Stimulated activated effector memory CD8-positive, alpha-beta T cell treated with anti-CD3 and anti-CD28 coated beads, Interleukin-12 subunit alpha, Interleukin-12 subunit beta, amount 100 ng/mL, for 72 hours (primary cell): ENCODE data around the gene LMTK2.
"Not testable (repeated sequence)": the region's sequence is repeated elsewhere in the genome, so short reads cannot be mapped to it uniquely, and the experiment has no call there.

ENCODE experiments used
- ATAC-seq: fragments of 150-1000 bp; cut with Tn5 transposase; 2 replicates; pipeline ENCODE4 v1.10.0; 2021
- DNase-seq, 2 donors: peaks; one replicate each; pipeline ENCODE4 v3.0.0; 2021 to 2022; ENCODE audit warnings: low spot score in 2 of 2
- H3K27ac Mint-ChIP-seq: one replicate; pipeline ENCODE4 v1.8.0; 2022; ENCODE audit warnings: mild to moderate bottlenecking, mixed read lengths
- H3K36me3 Mint-ChIP-seq: one replicate; pipeline ENCODE4 v1.8.0; 2022; ENCODE audit warnings: mild to moderate bottlenecking, mixed read lengths
- H3K4me1 Mint-ChIP-seq: one replicate; pipeline ENCODE4 v1.8.0; 2022; ENCODE audit warnings: mixed read lengths
- H3K4me3 Mint-ChIP-seq: one replicate; pipeline ENCODE4 v1.8.0; 2022; ENCODE audit warnings: mild to moderate bottlenecking, mixed read lengths
- H3K9me3 Mint-ChIP-seq: one replicate; pipeline ENCODE4 v1.8.0; 2022; ENCODE audit warnings: mixed read lengths

LMTK2 gene

DNA sequence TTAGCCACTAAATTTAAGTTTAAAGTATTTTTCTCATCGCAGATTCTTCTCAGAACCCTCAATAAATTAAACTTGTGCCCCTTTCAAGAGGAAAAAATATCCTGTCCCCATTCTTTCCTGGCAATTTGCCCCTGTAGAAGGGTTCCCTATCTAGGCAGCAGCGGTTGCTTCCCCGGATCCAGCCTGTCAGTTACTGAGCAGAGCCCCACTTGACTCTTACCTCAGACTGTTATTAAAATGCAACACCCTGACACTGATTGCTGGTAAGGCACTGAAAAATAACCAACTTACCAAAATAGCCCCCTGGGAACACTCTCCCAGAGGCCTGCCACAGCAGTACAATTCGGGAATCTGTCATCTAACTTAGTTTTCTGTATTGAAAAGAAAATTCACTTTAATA is 13.9 kb downstream of the LMTK2 start:
- H3K4me1 Mint-ChIP-seq: peaks cover 20% of the 10 kb centered on the region
- DNase-seq (no peak), ATAC-seq (no peak)
- no peak overlapping the region for H3K4me3 Mint-ChIP-seq
- H3K36me3 Mint-ChIP-seq: no peaks in the 10 kb centered on the region
- no peak overlapping the region for H3K27ac Mint-ChIP-seq
- no peaks in the 10 kb centered on the region for H3K9me3 Mint-ChIP-seq

DNA sequence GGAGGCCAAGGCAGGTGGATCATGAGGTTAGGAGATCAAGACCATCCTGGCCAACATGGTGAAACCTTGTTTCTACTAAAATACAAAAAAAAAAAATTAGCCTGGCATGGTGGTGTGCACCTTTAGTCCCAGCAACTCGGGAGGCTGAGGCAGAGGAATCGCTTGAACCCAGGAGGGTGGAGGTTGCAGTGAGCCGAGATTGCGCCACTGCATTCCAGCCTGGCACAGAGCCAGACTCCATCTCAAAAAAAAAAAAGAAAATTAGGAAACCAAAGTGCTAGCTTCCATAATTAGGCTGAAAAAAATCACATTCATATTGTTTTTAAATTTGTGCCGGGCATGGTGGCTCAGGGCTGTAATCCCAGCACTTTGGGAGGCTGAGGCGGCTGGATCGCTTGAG is 14.7 kb downstream of the LMTK2 start:
- not testable (repeated sequence) for H3K36me3 Mint-ChIP-seq, DNase-seq, ATAC-seq, H3K27ac Mint-ChIP-seq, H3K9me3 Mint-ChIP-seq, H3K4me3 Mint-ChIP-seq
- peaks cover 25% of the 10 kb centered on the region for H3K4me1 Mint-ChIP-seq

DNA sequence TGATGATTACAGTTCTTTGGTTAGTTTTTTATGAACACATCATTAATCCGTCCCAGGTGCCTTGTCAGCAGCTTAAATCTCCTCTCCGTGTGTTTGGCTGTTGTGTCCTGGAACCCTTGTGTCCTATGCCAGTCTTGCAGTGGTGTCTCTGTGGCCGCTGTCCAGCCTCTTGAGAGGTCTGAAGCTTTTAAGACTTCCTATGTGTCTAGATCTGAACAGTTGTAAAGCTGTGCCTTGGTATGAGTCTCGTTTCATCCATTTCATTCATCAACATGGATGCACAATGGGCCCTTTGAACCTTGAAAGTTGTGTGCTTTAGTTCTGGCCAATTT is 16.7 kb downstream of the LMTK2 start:
- Mint-ChIP-seq H3K9me3 (no peaks in the 10 kb centered on the region), H3K4me1 (peaks cover 17% of the 10 kb centered on the region), H3K4me3 (no peak overlapping the region), H3K36me3 (no peaks in the 10 kb centered on the region), H3K27ac (no peak overlapping the region)
- DNase-seq: no peak
- ATAC-seq: no peak

DNA sequence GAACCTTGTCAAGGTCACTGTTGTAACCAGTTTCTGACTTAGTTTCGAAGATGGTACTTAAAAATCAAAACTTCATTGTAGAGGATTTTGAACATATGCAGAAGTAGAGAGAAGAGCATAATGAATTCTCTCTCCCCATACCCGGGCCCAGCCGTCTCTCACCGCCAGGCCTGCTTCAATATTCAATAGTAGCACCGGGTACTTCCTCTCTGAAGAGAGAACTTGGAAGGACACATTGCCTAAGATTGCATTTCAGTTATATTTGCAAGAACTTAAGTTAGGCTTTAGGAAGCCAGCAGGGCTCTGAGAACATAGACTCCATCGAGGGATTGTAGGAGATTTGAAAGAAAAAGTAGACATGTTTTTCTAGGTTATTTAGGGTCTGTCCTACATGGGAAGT is 19.1 kb downstream of the LMTK2 start:
- no peak for DNase-seq
- Mint-ChIP-seq H3K36me3 (no peaks in the 10 kb centered on the region), H3K27ac (no peak overlapping the region), H3K4me1 (peaks cover 32% of the 10 kb centered on the region), H3K4me3 (no peak overlapping the region), H3K9me3 (no peaks in the 10 kb centered on the region)
- no peak for ATAC-seq

DNA sequence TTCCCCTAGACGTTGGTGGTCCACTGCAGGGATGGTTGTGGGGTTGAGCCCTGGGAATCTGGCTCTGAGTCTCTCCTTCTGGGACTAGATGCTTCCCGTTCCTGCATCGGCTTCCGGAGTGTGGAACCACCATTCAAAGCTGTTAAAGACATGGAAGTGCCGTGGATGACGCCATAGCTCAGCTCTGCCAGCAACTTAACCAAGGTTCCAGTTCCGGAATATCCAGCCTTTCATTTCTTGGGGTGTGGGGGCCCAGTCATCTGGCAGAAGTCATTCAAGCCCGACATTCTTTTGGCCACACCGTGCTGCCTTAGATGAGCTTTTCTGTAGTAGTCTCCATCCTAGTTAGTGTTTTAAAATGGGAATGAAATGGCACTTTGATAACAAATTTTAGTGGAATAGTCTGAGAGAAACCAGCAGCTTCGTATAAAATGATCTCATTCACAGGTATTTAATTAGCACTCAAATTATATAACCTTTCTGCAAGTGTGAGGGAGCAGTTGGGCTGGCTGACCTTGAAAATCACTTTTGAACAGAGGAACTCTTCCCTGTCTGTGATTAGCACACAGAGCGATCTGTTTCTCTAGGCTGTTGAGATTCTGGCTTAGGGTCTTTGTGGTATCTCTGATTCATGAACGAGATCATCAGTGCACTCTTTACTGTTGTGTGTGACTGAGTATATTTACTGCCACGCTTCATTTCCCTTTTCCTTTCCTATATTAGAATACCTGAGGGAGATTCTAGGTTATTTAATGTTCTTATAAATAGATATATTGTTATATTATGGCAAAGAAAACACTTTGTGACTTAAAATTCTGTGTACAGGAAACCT is 19.9 kb downstream of the LMTK2 start:
- Mint-ChIP-seq H3K36me3 (no peaks in the 10 kb centered on the region), H3K9me3 (no peaks in the 10 kb centered on the region), H3K4me1 (peaks cover 39% of the 10 kb centered on the region), H3K4me3 (no peak overlapping the region), H3K27ac (no peak overlapping the region)
- ATAC-seq (no peak), DNase-seq (no peak)

DNA sequence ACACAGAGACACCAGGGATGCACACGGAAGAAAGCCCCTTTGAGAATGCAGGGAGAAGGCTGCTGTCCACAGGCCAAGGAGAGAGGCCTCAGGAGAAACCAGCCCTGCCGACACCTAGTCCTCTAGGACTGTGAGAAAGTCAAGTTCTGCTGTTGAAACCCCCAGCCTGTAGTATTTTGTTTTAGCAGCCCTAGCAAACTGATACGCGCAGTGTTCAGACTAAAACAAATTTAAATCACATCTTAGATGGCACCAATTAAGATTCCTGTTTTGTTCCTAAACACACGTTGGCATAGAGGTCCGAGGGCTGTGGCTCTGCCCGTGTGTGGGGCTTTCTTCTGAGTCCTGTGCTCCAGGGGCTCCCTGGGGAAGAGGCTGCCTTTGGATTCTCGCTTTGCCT is 21.7 kb downstream of the LMTK2 start:
- H3K4me1 Mint-ChIP-seq: peaks cover 51% of the 10 kb centered on the region
- no peaks in the 10 kb centered on the region for H3K9me3 Mint-ChIP-seq
- no peaks in the 10 kb centered on the region for H3K36me3 Mint-ChIP-seq
- H3K27ac Mint-ChIP-seq: no peak overlapping the region
- ATAC-seq (no peak), DNase-seq (no peak)
- no peak overlapping the region for H3K4me3 Mint-ChIP-seq

DNA sequence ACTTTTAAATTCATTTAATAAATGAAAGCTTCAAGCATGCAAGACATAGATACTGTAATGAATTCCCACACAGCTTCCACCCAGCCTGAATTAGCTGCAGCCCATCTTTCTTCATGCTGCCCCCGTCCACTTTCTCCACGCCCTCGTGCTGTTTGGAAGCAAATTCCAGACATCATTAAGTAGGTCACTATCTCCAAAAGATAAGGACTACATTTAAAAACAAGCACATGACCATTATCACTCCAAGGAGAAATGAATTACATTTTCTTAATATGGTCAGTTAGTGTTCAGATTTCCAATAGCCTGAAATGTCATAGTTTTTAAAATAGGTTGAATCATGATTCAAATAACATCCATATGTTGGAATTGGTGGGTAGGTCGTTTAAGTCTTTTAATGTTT is 24.3 kb downstream of the LMTK2 start:
- H3K9me3 Mint-ChIP-seq: no peaks in the 10 kb centered on the region
- no peak for ATAC-seq
- H3K27ac Mint-ChIP-seq: peak overlapping the region; percentile 91
- H3K4me3 Mint-ChIP-seq: no peak overlapping the region
- H3K4me1 Mint-ChIP-seq: peaks cover 47% of the 10 kb centered on the region
- DNase-seq: no peak
- no peaks in the 10 kb centered on the region for H3K36me3 Mint-ChIP-seq

DNA sequence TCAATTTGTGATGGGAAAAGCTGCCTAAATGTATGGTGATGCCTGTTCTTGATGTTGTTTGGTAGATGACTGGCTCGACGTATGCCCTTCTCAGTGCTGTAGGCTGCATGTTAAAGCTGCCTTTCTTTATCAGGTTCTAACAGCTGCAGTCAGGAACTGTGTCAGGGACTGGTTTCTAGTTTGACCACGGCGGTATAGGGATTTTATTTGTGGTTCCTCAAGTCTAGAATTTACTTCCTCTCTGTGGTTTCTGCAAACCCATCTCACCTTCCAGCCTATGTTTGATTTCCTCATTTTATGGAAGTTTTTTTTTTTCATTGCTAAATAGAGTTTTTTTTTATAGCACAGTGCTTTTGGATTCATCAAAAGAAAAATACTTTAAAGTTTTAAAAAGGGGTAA is 26.5 kb downstream of the LMTK2 start:
- ATAC-seq (peak; percentile 64), DNase-seq (peak in 1 of 2 donors; percentile 56)
- Mint-ChIP-seq H3K27ac (peak overlapping the region; percentile 62), H3K9me3 (no peaks in the 10 kb centered on the region), H3K36me3 (no peaks in the 10 kb centered on the region), H3K4me1 (peaks cover 46% of the 10 kb centered on the region), H3K4me3 (peak overlapping the region; percentile 65)

DNA sequence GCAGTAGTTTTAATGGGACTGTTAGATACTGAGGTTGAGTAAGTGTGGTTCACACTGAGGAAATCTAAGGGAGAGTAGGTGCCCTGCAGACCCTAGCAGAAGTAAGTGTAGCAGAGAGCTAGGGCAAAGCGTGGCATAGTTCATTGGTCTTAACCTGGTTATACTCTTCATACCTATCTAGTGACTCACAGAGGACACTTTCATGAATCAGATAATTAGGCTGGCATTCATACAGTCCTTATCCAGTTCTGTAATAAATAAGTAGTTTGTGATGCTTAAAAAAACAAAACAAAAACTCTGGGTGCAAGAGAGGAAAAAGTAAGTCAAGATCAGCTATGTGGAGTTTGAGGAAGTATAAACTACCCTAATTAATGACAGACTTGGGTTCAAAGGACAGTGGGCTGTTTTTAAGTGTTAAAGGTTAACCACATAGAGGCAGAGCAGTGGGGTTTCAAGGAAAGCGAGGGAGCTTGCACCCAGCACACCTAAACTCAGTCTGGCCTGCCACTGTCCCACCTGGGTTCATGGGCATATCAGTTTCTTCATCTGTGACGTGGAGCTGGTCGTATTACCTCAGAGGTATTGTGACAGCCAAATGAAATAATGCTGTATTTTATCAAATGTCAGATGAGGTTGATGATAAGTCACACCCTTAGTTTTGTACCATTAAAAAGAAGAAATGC is 27.1 kb downstream of the LMTK2 start:
- peak overlapping the region; percentile 62 for H3K27ac Mint-ChIP-seq

DNA sequence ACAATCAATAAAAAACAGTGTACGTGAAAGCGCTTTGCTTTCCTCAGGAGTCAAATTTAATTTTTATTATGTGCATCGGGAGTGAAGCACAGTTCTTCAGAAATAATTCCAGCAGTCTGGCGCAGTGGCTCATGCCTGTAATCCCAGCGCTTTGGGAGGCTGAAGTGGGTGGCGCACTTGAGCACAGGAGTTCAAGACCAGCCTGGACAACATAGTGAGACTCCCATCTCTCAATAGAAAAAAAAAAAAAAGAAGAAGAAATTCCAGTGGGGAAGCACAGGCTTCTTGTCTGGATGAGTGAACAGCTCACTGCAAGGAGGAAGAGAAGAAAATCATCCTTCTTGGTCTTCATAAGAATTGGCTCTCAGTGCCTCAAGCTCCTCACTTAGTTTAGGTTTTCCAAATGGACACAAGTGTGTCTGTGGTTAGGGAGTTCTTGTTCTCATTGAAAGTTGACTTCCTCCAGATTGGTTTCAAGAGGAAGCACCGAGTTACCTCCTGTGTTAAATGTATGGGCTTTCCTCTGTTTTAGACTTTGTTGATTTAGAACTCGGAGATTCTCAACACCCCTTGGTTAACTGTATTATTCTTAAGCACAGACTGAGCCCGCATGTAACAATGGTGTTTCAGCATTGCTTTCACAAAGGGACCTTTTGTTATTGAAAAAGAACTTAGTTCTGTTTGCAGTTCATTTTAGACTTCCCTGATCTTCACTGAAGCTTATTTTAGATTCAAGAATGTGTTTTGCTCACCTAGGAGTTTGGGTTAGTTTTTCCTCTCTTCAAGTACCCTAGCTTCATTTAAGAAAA is 28.0 kb downstream of the LMTK2 start:
- Mint-ChIP-seq H3K27ac (no peak overlapping the region), H3K9me3 (no peaks in the 10 kb centered on the region), H3K4me3 (no peak overlapping the region), H3K36me3 (no peaks in the 10 kb centered on the region), H3K4me1 (peaks cover 42% of the 10 kb centered on the region)
- DNase-seq (no peak), ATAC-seq (no peak)

More for the DNA sequence above, 27.1 kb downstream of the LMTK2 start:
- peak; percentile 43 for ATAC-seq
- DNase-seq: no peak
- Mint-ChIP-seq H3K36me3 (no peaks in the 10 kb centered on the region), H3K4me1 (peaks cover 46% of the 10 kb centered on the region), H3K4me3 (peak overlapping the region; percentile 65), H3K9me3 (no peaks in the 10 kb centered on the region)

DNA sequence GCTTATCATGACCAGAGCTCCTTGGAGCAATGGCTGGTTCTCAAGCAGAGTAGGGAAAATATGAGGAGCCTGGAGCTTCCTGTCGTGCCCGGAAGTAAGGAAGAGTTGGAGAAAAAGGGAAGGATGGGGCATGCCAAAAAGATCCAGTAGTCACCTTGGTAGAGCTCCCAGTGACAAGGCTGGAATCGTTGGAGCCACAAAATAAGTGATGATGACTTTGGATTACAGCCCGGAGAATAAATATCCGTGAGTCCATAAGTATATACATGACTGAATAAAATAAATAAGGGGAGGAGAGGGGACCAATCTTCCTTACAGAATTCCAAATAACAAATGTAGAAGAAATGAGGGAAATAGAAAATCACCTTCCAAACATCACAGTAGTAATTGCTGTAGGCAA is 29.3 kb downstream of the LMTK2 start:
- no peak overlapping the region for H3K27ac Mint-ChIP-seq
- peaks cover 5% of the 10 kb centered on the region for H3K36me3 Mint-ChIP-seq
- no peak overlapping the region for H3K4me3 Mint-ChIP-seq
- DNase-seq (no peak), ATAC-seq (no peak)
- H3K9me3 Mint-ChIP-seq: no peaks in the 10 kb centered on the region
- peaks cover 29% of the 10 kb centered on the region for H3K4me1 Mint-ChIP-seq

DNA sequence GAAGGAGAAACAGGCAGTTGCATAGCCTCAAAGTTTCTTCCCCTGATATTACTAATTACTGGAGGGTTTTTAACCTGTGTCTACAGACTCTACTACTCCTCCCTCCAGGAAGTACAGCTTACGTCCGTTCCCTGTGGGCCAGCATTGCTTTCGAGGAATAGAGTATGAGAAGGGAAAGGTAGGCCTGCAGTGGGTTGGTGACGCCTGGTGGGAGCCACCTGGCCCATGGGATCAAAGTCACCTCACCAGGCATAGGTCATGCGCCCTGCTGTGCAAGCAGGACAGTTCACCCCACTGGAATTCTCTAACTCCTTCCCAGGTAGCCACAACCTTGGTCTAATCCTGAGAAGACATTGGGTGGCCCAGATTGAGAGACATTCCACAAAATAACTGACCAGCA is 29.8 kb downstream of the LMTK2 start:
- no peak for ATAC-seq
- Mint-ChIP-seq H3K4me3 (no peak overlapping the region), H3K9me3 (no peaks in the 10 kb centered on the region), H3K4me1 (peaks cover 24% of the 10 kb centered on the region), H3K36me3 (peaks cover 8% of the 10 kb centered on the region), H3K27ac (no peak overlapping the region)
- DNase-seq: no peak

DNA sequence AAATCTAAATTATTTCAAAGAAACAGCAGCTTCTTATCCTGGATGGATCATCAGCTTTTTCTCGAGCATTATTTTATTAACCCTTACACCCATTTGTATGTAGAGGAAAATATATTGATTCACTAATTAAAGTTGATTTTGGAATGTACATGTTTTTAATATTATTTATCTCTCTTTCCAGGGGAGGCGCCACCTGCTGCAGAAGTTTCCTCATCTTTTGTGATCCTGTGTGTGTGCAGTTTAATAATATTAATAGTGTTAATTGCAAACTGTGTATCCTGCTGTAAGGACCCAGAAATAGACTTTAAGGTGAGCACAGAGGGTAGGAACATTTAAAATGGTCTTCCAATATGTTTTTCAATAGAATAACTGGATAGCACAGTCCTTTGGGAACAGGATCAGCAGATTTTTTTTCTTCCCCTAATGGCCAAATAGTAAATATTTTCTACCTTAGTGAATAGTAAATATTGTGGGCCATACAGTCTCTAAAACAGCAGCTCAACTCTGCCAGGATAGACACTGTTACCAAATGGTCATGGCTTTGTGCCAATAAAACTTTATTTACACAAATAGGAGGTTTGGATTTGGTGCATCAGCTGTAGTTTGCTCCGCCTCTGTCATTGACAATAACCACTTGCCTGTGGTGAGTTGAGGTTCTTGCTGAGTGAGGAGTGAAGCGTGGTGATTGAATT is 30.6 kb downstream of the LMTK2 start:
- no peak overlapping the region for H3K27ac Mint-ChIP-seq
- no peak overlapping the region for H3K4me3 Mint-ChIP-seq

DNA sequence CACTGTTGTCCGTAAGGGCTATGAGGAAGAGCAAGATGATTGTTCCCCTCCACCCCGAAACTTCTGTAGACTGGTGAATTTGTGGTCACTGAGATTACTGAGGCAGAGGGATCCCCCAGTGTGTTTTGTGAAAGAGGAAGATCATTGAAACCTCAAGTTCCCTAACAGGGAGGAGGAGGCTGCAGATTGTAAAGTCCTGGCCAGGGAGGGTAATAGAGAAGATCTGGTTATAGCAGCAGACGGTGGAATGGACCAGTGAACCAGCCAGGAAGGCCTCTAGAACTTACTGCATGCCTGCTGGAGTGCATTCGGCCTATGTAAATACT is 31.1 kb downstream of the LMTK2 start:
- Mint-ChIP-seq H3K36me3 (peaks cover 15% of the 10 kb centered on the region), H3K4me3 (no peak overlapping the region), H3K9me3 (no peaks in the 10 kb centered on the region), H3K4me1 (peaks cover 14% of the 10 kb centered on the region), H3K27ac (no peak overlapping the region)
- DNase-seq (no peak), ATAC-seq (no peak)

More for the DNA sequence above, 30.6 kb downstream of the LMTK2 start:
- no peak for DNase-seq
- H3K9me3 Mint-ChIP-seq: no peaks in the 10 kb centered on the region
- H3K36me3 Mint-ChIP-seq: peaks cover 15% of the 10 kb centered on the region
- H3K4me1 Mint-ChIP-seq: peaks cover 16% of the 10 kb centered on the region
- no peak for ATAC-seq

DNA sequence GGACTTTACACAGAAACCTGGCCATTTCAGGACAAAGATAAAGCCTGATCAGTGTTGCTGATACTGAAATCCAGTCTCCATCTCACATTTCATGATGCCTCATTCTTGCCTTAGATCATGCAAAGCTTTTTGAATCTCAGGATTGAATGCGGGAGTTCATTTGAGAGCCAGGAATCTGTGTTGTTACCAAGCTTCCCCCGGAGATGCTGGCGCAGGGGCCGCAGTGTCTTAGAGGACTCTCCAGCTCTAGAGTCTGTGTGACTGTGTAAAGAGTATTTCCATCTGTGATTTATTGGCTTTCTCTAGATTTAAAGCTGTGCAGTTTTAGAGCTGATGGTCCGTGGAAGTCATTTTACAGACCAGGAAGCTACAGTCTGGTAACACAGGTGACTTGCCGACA is 32.0 kb downstream of the LMTK2 start:
- peaks cover 23% of the 10 kb centered on the region for H3K36me3 Mint-ChIP-seq

More for the DNA sequence above, 32.0 kb downstream of the LMTK2 start:
- Mint-ChIP-seq H3K4me1 (peaks cover 5% of the 10 kb centered on the region), H3K9me3 (no peaks in the 10 kb centered on the region), H3K27ac (no peak overlapping the region), H3K4me3 (no peak overlapping the region)
- DNase-seq: no peak
- ATAC-seq: no peak
